Osteoblast (primary cell): ENCODE results near the gene SORCS1. TPM values are rescaled to one million over a fixed set of nuclear protein-coding genes. Genes with fewer than 3 reads are reported as not detected.

Experiments
- DNase-seq: peaks from one replicate; pipeline ENCODE4 v3.0.0; 2011; ENCODE audit warnings: low spot score, mixed read lengths; ENCODE audit not compliant: insufficient read length; ENCODE audit errors: missing footprints
- H2AFZ ChIP-seq: 2 replicates; pipeline ENCODE4 v1.6.0; 2011; ENCODE audit warnings: mild to moderate bottlenecking, low read length
- H3K27ac ChIP-seq: 2 replicates; pipeline ENCODE4 v1.5.1; 2011; ENCODE audit warnings: mild to moderate bottlenecking, low read depth, low read length, moderate library complexity
- H3K27me3 ChIP-seq: 2 replicates; pipeline ENCODE4 v1.6.0; 2012; ENCODE audit warnings: mild to moderate bottlenecking, control low read depth, inconsistent platforms, low read length, moderate library complexity; ENCODE audit not compliant: insufficient read depth
- H3K36me3 ChIP-seq: 2 replicates; pipeline ENCODE4 v1.5.1; 2011; ENCODE audit warnings: mild to moderate bottlenecking, low read length, control low read depth, moderate library complexity; ENCODE audit not compliant: insufficient read depth
- H3K4me1 ChIP-seq: 2 replicates; pipeline ENCODE4 v1.5.1; 2011; ENCODE audit warnings: mild to moderate bottlenecking, low read length, control low read depth, moderate library complexity; ENCODE audit not compliant: insufficient read depth
- H3K4me2 ChIP-seq: 2 replicates; pipeline ENCODE4 v1.6.0; 2011; ENCODE audit warnings: mild to moderate bottlenecking, low read length; ENCODE audit not compliant: insufficient read depth
- H3K4me3 ChIP-seq: fragments of 200-600 bp; sonication (generic); 3 replicates; pipeline ENCODE4 v1.5.1; 2012; ENCODE audit warnings: mild to moderate bottlenecking, low read length, inconsistent platforms; ENCODE audit not compliant: insufficient read depth
- H3K79me2 ChIP-seq: 2 replicates; pipeline ENCODE4 v1.6.0; 2012; ENCODE audit warnings: mild to moderate bottlenecking, low read length, control low read depth, inconsistent platforms; ENCODE audit not compliant: insufficient read depth
- H3K9me3 ChIP-seq: 2 replicates; pipeline ENCODE4 v1.5.1; 2011; ENCODE audit warnings: low read depth, low read length, control low read depth
- H4K20me1 ChIP-seq: 2 replicates; pipeline ENCODE4 v1.6.0; 2012; ENCODE audit warnings: mild to moderate bottlenecking, low read length, control low read depth; ENCODE audit not compliant: insufficient read depth
- CTCF ChIP-seq: IDR thresholded peaks from 2 replicates; pipeline ENCODE4 v1.5.1; 2011; ENCODE audit warnings: mild to moderate bottlenecking, low read depth, low read length, moderate library complexity; ENCODE audit errors: extremely low read depth
- total RNA-seq: library from RNA; depleted of rRNA; stranded (reverse); fragments of >200 nt; gene quantifications from 2 replicates; pipeline ENCODE4 v1.2.3, GENCODE V29; 2012

The SORCS1 gene
- total RNA-seq, 1 donor, result not detected

- Histone ChIP-seq H4K20me1 (no peaks in the 10 kb centered on the region), H3K4me2 (no peak overlapping the region), H3K27me3 (no peaks in the 10 kb centered on the region), H3K79me2 (no peaks in the 10 kb centered on the region), H3K27ac (no peak overlapping the region), H3K9me3 (no peaks in the 10 kb centered on the region), H3K4me1 (no peaks in the 10 kb centered on the region), H3K36me3 (no peaks in the 10 kb centered on the region), H3K4me3 (no peak overlapping the region), H2AFZ (no peak overlapping the region)
- no peak for DNase-seq
- no peak for TF ChIP-seq CTCF
Measured at GRCh38 chr10:107152087-107152486, 12.4 kb downstream of the SORCS1 start.

- Histone ChIP-seq H3K4me2 (no peak overlapping the region), H3K27ac (no peak overlapping the region), H3K79me2 (no peaks in the 10 kb centered on the region), H4K20me1 (no peaks in the 10 kb centered on the region), H2AFZ (no peak overlapping the region), H3K36me3 (no peaks in the 10 kb centered on the region), H3K4me1 (no peaks in the 10 kb centered on the region), H3K27me3 (no peaks in the 10 kb centered on the region), H3K9me3 (no peaks in the 10 kb centered on the region), H3K4me3 (no peak overlapping the region)
- DNase-seq, result no peak
- no peak for TF ChIP-seq CTCF
Measured at GRCh38 chr10:107148906-107149305, 15.6 kb downstream of the SORCS1 start.

GRCh38 chr10:107144490-107144889 lies 20.0 kb downstream of the SORCS1 start:
- Histone ChIP-seq H3K27ac (no peak overlapping the region), H4K20me1 (no peaks in the 10 kb centered on the region), H3K4me3 (no peak overlapping the region), H3K4me1 (no peaks in the 10 kb centered on the region), H3K36me3 (no peaks in the 10 kb centered on the region), H3K79me2 (no peaks in the 10 kb centered on the region), H3K4me2 (no peak overlapping the region), H3K9me3 (no peaks in the 10 kb centered on the region), H3K27me3 (no peaks in the 10 kb centered on the region), H2AFZ (no peak overlapping the region)
- no peak for DNase-seq
- no peak for TF ChIP-seq CTCF

- Histone ChIP-seq H3K36me3 (no peaks in the 10 kb centered on the region), H3K9me3 (no peaks in the 10 kb centered on the region), H3K79me2 (no peaks in the 10 kb centered on the region), H3K27me3 (no peaks in the 10 kb centered on the region), H3K27ac (no peak overlapping the region), H2AFZ (no peak overlapping the region), H3K4me2 (no peak overlapping the region), H3K4me1 (no peaks in the 10 kb centered on the region), H3K4me3 (no peak overlapping the region), H4K20me1 (no peaks in the 10 kb centered on the region)
- no peak for DNase-seq
- TF ChIP-seq CTCF, result no peak
Measured at GRCh38 chr10:107141524-107142061, 22.9 kb downstream of the SORCS1 start.
